ENCODE measurements around the gene PPFIBP2. TPM values are rescaled to one million over a fixed set of nuclear protein-coding genes. Genes with fewer than 3 reads are reported as not detected.

Gene PPFIBP2
- total RNA-seq, 1 donor from 2014 or later = 15.0 TPM

GRCh38 chr11:7612661-7613393 lies 99.0 kb downstream of the PPFIBP2 start:
- Histone ChIP-seq H3K36me3 (ENCODE audit: control insufficient read depth, insufficient read depth, low read length) (no peaks in the 10 kb centered on the region), H3K27me3 (ENCODE audit: control insufficient read depth, insufficient read depth, low read length) (no peaks in the 10 kb centered on the region), H3K4me3 (ENCODE audit: low read depth, low read length) (no peak overlapping the region)
- DNase-seq (ENCODE audit: low read depth) = peak; percentile 70
- TF ChIP-seq CTCF (IDR thresholded peaks at IDR 0.05; ENCODE audit: insufficient read depth, low read length, severe bottlenecking) = no peak
- peak; percentile 52 for FAIRE-seq

GRCh38 chr11:7613394-7613720 lies 99.6 kb downstream of the PPFIBP2 start:
- no peaks in the 10 kb centered on the region for H3K27me3 ChIP-seq (ENCODE audit: control insufficient read depth, insufficient read depth, low read length)
- no peak for TF ChIP-seq CTCF (IDR thresholded peaks at IDR 0.05; ENCODE audit: insufficient read depth, low read length, severe bottlenecking)
- H3K4me3 ChIP-seq (ENCODE audit: low read depth, low read length) = no peak overlapping the region
- DNase-seq (ENCODE audit: low read depth) (peak; percentile 84), FAIRE-seq (peak; percentile 82)
- no peaks in the 10 kb centered on the region for H3K36me3 ChIP-seq (ENCODE audit: control insufficient read depth, insufficient read depth, low read length)

- no peak for FAIRE-seq
- Histone ChIP-seq H3K36me3 (ENCODE audit: control insufficient read depth, insufficient read depth, low read length) (no peaks in the 10 kb centered on the region), H3K4me3 (ENCODE audit: low read depth, low read length) (no peak overlapping the region), H3K27me3 (ENCODE audit: control insufficient read depth, insufficient read depth, low read length) (no peaks in the 10 kb centered on the region)
- no peak for DNase-seq (ENCODE audit: low read depth)
- TF ChIP-seq CTCF (IDR thresholded peaks at IDR 0.05; ENCODE audit: insufficient read depth, low read length, severe bottlenecking) = no peak
These were observed 100.9 kb downstream of the PPFIBP2 start for GRCh38 chr11:7614656-7615055.

- FAIRE-seq (no peak), DNase-seq (ENCODE audit: low read depth) (no peak)
- Histone ChIP-seq H3K4me3 (ENCODE audit: low read depth, low read length) (no peak overlapping the region), H3K36me3 (ENCODE audit: control insufficient read depth, insufficient read depth, low read length) (no peaks in the 10 kb centered on the region), H3K27me3 (ENCODE audit: control insufficient read depth, insufficient read depth, low read length) (no peaks in the 10 kb centered on the region)
- TF ChIP-seq CTCF (IDR thresholded peaks at IDR 0.05; ENCODE audit: insufficient read depth, low read length, severe bottlenecking) = no peak
These were observed 103.2 kb downstream of the PPFIBP2 start for GRCh38 chr11:7617032-7617431.

DNA sequence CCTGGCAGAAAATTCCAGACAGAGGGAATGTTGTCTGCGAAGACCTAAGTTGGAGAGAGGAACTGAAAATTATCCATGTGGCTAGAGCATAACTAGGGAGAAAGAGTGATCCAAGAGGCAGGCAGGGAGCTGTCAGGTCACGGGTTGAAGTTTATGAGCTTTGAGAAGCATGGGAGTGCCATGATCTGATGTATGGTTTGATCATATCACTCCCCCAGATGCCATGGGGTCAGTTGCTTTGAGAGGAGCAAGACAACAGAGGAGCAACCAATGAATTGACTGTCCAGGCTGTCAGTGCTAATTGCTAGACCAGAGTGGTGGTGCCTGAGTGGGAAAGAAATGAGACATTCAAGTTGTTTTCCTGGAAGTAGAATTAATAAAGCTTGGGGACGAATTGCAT lies 105.5 kb downstream of the PPFIBP2 start:
- no peak overlapping the region for H3K4me3 ChIP-seq (ENCODE audit: low read depth, low read length)
- no peaks in the 10 kb centered on the region for H3K27me3 ChIP-seq (ENCODE audit: control insufficient read depth, insufficient read depth, low read length)
- DNase-seq (ENCODE audit: low read depth) (no peak), FAIRE-seq (peak; percentile 18)
- TF ChIP-seq CTCF (IDR thresholded peaks at IDR 0.05; ENCODE audit: insufficient read depth, low read length, severe bottlenecking) = no peak
- no peaks in the 10 kb centered on the region for H3K36me3 ChIP-seq (ENCODE audit: control insufficient read depth, insufficient read depth, low read length)

GRCh38 chr11:7621090-7621489 lies 107.3 kb downstream of the PPFIBP2 start:
- no peaks in the 10 kb centered on the region for H3K36me3 ChIP-seq (ENCODE audit: control insufficient read depth, insufficient read depth, low read length)
- no peak overlapping the region for H3K4me3 ChIP-seq (ENCODE audit: low read depth, low read length)
- no peak for FAIRE-seq
- no peak for DNase-seq (ENCODE audit: low read depth)
- H3K27me3 ChIP-seq (ENCODE audit: control insufficient read depth, insufficient read depth, low read length) = no peaks in the 10 kb centered on the region
- no peak for TF ChIP-seq CTCF (IDR thresholded peaks at IDR 0.05; ENCODE audit: insufficient read depth, low read length, severe bottlenecking)

All from bronchial epithelial cell (primary cell).